ENCODE results near the gene TRPV3.

DNA sequence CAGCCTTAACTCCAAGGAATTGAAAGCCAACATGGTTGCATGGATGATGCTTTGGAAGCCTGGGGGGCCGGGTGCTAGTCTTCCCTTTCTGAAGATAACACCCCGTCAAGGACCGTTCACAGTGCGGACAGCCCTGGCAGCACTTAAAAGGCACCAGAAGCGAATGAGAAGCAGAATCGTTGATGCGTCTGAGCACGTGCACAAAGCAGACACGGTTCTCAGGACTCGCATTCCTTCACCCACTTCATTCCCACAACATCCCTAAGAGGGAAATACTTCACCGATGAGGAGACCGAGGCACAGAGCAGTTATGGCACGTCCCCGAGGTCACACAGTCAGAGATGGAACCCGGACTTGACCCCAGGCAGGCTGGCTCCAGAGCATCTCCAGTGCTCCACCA is 37.4 kb upstream of the TRPV3 start:
- TF ChIP-seq, protein P1, sequence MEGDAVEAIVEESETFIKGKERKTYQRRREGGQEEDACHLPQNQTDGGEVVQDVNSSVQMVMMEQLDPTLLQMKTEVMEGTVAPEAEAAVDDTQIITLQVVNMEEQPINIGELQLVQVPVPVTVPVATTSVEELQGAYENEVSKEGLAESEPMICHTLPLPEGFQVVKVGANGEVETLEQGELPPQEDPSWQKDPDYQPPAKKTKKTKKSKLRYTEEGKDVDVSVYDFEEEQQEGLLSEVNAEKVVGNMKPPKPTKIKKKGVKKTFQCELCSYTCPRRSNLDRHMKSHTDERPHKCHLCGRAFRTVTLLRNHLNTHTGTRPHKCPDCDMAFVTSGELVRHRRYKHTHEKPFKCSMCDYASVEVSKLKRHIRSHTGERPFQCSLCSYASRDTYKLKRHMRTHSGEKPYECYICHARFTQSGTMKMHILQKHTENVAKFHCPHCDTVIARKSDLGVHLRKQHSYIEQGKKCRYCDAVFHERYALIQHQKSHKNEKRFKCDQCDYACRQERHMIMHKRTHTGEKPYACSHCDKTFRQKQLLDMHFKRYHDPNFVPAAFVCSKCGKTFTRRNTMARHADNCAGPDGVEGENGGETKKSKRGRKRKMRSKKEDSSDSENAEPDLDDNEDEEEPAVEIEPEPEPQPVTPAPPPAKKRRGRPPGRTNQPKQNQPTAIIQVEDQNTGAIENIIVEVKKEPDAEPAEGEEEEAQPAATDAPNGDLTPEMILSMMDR (IDR thresholded peaks at IDR 0.05) = no peak
- no peak for TF ChIP-seq SIN3A (IDR thresholded peaks at IDR 0.05; ENCODE audit: borderline replicate concordance, insufficient read depth, low read depth, low read length)
- TF ChIP-seq POLR2AphosphoS5 (IDR thresholded peaks at IDR 0.05; ENCODE audit: low read depth, low read length) = no peak

Measured in Panc1 (cell line).